Vagina (tissue), 2 donors: ENCODE data around the gene RCCD1. TPM values are rescaled to one million over a fixed set of nuclear protein-coding genes. Genes with fewer than 3 reads are reported as not detected.

Experiments used
- DNase-seq, 2 donors: peaks; one replicate each; pipeline ENCODE4 v3.0.0-alpha.2; 2017; ENCODE audit errors: extremely low spot score in 2 of 2
- H3K27ac ChIP-seq: fragments of 200-600 bp; sonication (generic); one replicate; pipeline ENCODE4 v1.5.1; 2019
- H3K27me3 ChIP-seq: fragments of 200-600 bp; sonication (generic); one replicate; pipeline ENCODE4 v1.5.1; 2019
- H3K36me3 ChIP-seq, 2 donors: fragments of 200-600 bp; sonication (generic); one replicate each; pipeline ENCODE4 v1.5.1; 2017 to 2019
- H3K4me1 ChIP-seq: fragments of 200-600 bp; sonication (generic); one replicate; pipeline ENCODE4 v1.5.1; 2019
- H3K4me3 ChIP-seq, 2 donors: fragments of 200-600 bp; sonication (generic); 1 replicate in 1 of 2; 2 replicates in 1 of 2; pipeline ENCODE4 v1.5.1; 2016 to 2019
- H3K9me3 ChIP-seq: fragments of 200-600 bp; sonication (generic); one replicate; pipeline ENCODE4 v1.5.1; 2019
- POLR2A ChIP-seq, 2 donors: fragments of 450-650 bp; IDR thresholded peaks; one replicate each; pipeline ENCODE4 v1.6.1; 2017; ENCODE audit warnings: antibody characterized with exemption in 2 of 2, mild to moderate bottlenecking in 2 of 2, moderate library complexity in 2 of 2
- POLR2AphosphoS5 ChIP-seq, 2 donors: sonication (generic); formaldehyde crosslinking; IDR thresholded peaks; one replicate each; pipeline ENCODE4 v1.9.0; 2017; ENCODE audit warnings: antibody characterized with exemption in 2 of 2, mild to moderate bottlenecking in 2 of 2, low read depth in 1 of 2; ENCODE audit not compliant: insufficient read depth in 1 of 2
- intact Hi-C: fragments of 100-400 bp; cut with DNase I; formaldehyde crosslinking; loops from one replicate; pipeline ENCODE4 v1.15.1; 2023
- total RNA-seq: library from RNA; depleted of rRNA; stranded (reverse); fragments of >200 nt; gene quantifications from one replicate; pipeline ENCODE4 v1.2.3, GENCODE V29; 2016
- TF ChIP-seq, protein P1 (sequence below), 3 experiments: fragments of 450-650 bp in 2 of 3; fragments of 200-600 bp in 1 of 3; sonication (generic) in 1 of 3; IDR thresholded peaks; one replicate each; pipeline ENCODE4 v1.5.1; 2017 to 2019; ENCODE audit warnings: antibody characterized with exemption in 3 of 3, mild to moderate bottlenecking in 2 of 3, moderate library complexity in 2 of 3

RCCD1 gene
- total RNA-seq, 1 donor from 2014 or later, result 6.9 TPM

GRCh38 chr15:90929246-90930019 is 25.3 kb upstream of the RCCD1 start:
- no peaks in the 10 kb centered on the region for H3K9me3 ChIP-seq
- peak overlapping the region; percentile 47 to 71 for H3K4me3 ChIP-seq
- intact Hi-C loops, result no loop called here
- no peaks in the 10 kb centered on the region for H3K27me3 ChIP-seq
- H3K36me3 ChIP-seq, result no peaks in the 10 kb centered on the region
- DNase-seq, result no peak
- peaks cover 33% of the 10 kb centered on the region for H3K4me1 ChIP-seq
- peak overlapping the region; percentile 88 for H3K27ac ChIP-seq
- TF ChIP-seq POLR2A (IDR thresholded peaks at IDR 0.05) (no peak), POLR2AphosphoS5 (IDR thresholded peaks at IDR 0.05; ENCODE audit: insufficient read depth in 1 of 2, low read depth in 1 of 2) (no peak)
- TF ChIP-seq, protein P1, sequence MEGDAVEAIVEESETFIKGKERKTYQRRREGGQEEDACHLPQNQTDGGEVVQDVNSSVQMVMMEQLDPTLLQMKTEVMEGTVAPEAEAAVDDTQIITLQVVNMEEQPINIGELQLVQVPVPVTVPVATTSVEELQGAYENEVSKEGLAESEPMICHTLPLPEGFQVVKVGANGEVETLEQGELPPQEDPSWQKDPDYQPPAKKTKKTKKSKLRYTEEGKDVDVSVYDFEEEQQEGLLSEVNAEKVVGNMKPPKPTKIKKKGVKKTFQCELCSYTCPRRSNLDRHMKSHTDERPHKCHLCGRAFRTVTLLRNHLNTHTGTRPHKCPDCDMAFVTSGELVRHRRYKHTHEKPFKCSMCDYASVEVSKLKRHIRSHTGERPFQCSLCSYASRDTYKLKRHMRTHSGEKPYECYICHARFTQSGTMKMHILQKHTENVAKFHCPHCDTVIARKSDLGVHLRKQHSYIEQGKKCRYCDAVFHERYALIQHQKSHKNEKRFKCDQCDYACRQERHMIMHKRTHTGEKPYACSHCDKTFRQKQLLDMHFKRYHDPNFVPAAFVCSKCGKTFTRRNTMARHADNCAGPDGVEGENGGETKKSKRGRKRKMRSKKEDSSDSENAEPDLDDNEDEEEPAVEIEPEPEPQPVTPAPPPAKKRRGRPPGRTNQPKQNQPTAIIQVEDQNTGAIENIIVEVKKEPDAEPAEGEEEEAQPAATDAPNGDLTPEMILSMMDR (IDR thresholded peaks at IDR 0.05), result no peak

- Histone ChIP-seq H3K4me3 (peak overlapping the region; percentile 71 to 75), H3K27ac (peak overlapping the region; percentile 93), H3K9me3 (no peaks in the 10 kb centered on the region), H3K27me3 (no peaks in the 10 kb centered on the region), H3K36me3 (no peaks in the 10 kb centered on the region), H3K4me1 (peaks cover 43% of the 10 kb centered on the region)
- intact Hi-C loops, result no loop called here
- DNase-seq, result no peak
- no peak for TF ChIP-seq POLR2AphosphoS5 (IDR thresholded peaks at IDR 0.05; ENCODE audit: insufficient read depth in 1 of 2, low read depth in 1 of 2)
- TF ChIP-seq, protein P1 (IDR thresholded peaks at IDR 0.05), result no peak
- TF ChIP-seq POLR2A (IDR thresholded peaks at IDR 0.05), result no peak
Measured at GRCh38 chr15:90930861-90931574, 23.7 kb upstream of the RCCD1 start.

- Histone ChIP-seq H3K27ac (peak overlapping the region; percentile 93), H3K36me3 (no peaks in the 10 kb centered on the region), H3K4me1 (peaks cover 48% of the 10 kb centered on the region), H3K27me3 (no peaks in the 10 kb centered on the region), H3K9me3 (no peaks in the 10 kb centered on the region), H3K4me3 (peak overlapping the region; percentile 72 to 75)
- TF ChIP-seq POLR2AphosphoS5 (IDR thresholded peaks at IDR 0.05; ENCODE audit: insufficient read depth in 1 of 2, low read depth in 1 of 2) (no peak), POLR2A (IDR thresholded peaks at IDR 0.05) (no peak)
- TF ChIP-seq, protein P1 (IDR thresholded peaks at IDR 0.05), result no peak
- DNase-seq, result no peak
- intact Hi-C loops, result no loop called here
Measured at GRCh38 chr15:90931575-90931827, 23.2 kb upstream of the RCCD1 start.

DNA sequence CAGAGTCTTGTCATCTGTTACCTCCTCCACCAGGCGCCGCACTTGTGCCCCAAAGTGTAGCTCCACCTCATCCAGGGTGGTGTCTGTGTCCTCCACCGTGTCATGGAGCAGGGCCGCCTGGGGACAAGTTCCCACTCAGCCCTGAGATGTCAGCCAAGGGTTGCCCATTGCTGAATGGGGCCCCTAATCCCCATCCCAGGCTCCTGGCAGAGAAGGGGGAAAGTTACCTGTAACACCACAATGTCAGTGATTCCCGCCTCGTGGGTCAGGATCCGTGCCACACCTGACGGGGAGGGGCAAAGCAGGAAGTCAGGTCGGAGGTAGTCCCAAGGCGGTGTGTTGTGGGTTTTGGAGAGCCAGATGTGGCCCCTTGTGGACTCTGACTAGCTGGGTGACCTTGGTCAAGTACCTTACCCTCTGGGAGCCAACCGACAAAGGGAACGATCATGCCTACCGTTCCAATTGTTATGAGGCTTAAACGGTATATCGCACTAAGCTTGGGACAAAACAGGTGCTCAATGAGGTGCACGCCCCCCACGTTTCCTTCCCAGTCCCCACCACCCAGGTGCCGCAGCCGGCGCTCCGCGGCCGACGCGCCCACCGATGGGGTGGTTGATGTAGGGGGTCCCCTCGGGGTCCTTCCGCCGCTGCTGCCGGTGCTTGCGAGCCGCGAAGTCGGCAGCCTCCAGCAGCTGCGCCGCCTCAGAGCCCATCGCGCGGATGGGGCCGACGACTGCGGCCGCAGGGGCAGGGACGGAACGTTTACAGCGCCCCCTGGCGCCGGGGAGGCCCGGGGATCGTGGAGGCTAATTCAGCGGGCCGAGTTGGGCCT is 22.6 kb upstream of the RCCD1 start, which contains the start of gene HDDC3:
HDDC3 (minus strand) TSS at position 722 of the 832 bp plus-strand sequence; CDS start at position 713, 9 bp downstream.
- Histone ChIP-seq H3K27ac (peak within 1 kb of the TSS; percentile 93), H3K27me3 (no peaks in the 10 kb centered on the region), H3K9me3 (no peaks in the 10 kb centered on the region), H3K36me3 (no peaks in the 10 kb centered on the region), H3K4me3 (peak within 1 kb of the TSS; percentile 72 to 75), H3K4me1 (peaks cover 53% of the 10 kb centered on the region)
- intact Hi-C loops, result no loop called here
- TF ChIP-seq POLR2AphosphoS5 (IDR thresholded peaks at IDR 0.05; ENCODE audit: insufficient read depth in 1 of 2, low read depth in 1 of 2), result peak; percentile 26 to 84
- TF ChIP-seq, protein P1 (IDR thresholded peaks at IDR 0.05), result peak; percentile 66 to 84 (median 72)
- TF ChIP-seq POLR2A (IDR thresholded peaks at IDR 0.05), result peak in 1 of 2 donors; percentile 34
- no peak for DNase-seq
